Activated naive CD8-positive, alpha-beta T cell treated with anti-CD3 and anti-CD28 coated beads, Interleukin-2, amount 10 ng/mL, durations not matched to agents 7 days and 5 days (primary cell): ENCODE measurements around the gene OR10V1. TPM values are rescaled to one million over a fixed set of nuclear protein-coding genes. Genes with fewer than 3 reads are reported as not detected.

Experiments used
- ATAC-seq: fragments of 150-1000 bp; cut with Tn5 transposase; one replicate; pipeline ENCODE4 v1.10.0; 2021; ENCODE audit warnings: low read depth, moderate library complexity
- POLR2A ChIA-PET: fragments of 350-600 bp; sonication (Branson Sonifier 250); formaldehyde crosslinking; loops from one replicate; lab custom pipeline; 2021; ENCODE audit warnings: antibody characterized with exemption; lab: Charles Lee
- DNase-seq: peaks from one replicate; pipeline ENCODE4 v3.0.0; 2021
- H3K27ac Mint-ChIP-seq: one replicate; pipeline ENCODE4 v1.8.0; 2022; ENCODE audit warnings: mild to moderate bottlenecking, mixed read lengths
- H3K27me3 Mint-ChIP-seq: one replicate; pipeline ENCODE4 v1.8.0; 2022; ENCODE audit warnings: mild to moderate bottlenecking, moderate library complexity, mixed read lengths
- H3K36me3 Mint-ChIP-seq: one replicate; pipeline ENCODE4 v1.8.0; 2021; ENCODE audit warnings: mild to moderate bottlenecking, mixed read lengths
- H3K4me1 Mint-ChIP-seq: one replicate; pipeline ENCODE4 v1.8.0; 2021; ENCODE audit warnings: mixed read lengths
- H3K4me3 Mint-ChIP-seq: one replicate; pipeline ENCODE4 v1.8.0; 2022; ENCODE audit warnings: mild to moderate bottlenecking, moderate library complexity, mixed read lengths
- H3K9me3 Mint-ChIP-seq: one replicate; pipeline ENCODE4 v1.8.0; 2021; ENCODE audit warnings: mixed read lengths
- total RNA-seq, 2 experiments: library from RNA; stranded (reverse); gene quantifications; one replicate each; pipeline ENCODE4 v1.2.3, GENCODE V29; 2021

OR10V1 gene
- total RNA-seq, 2 experiments from 2014 or later = not detected

GRCh38 chr11:59673291-59673690 lies 40.4 kb downstream of the OR10V1 start:
- H3K9me3 Mint-ChIP-seq = no peaks in the 10 kb centered on the region
- no peaks in the 10 kb centered on the region for H3K36me3 Mint-ChIP-seq
- no peak overlapping the region for H3K4me3 Mint-ChIP-seq
- H3K27me3 Mint-ChIP-seq = peaks cover 4% of the 10 kb centered on the region
- DNase-seq (no peak), ATAC-seq (no peak)
- no peak overlapping the region for H3K27ac Mint-ChIP-seq
- peaks cover 7% of the 10 kb centered on the region for H3K4me1 Mint-ChIP-seq
- POLR2A ChIA-PET = no interaction called here

- no peak for ATAC-seq
- Mint-ChIP-seq H3K4me1 (peaks cover 24% of the 10 kb centered on the region), H3K36me3 (peaks cover 8% of the 10 kb centered on the region), H3K4me3 (no peak overlapping the region), H3K9me3 (no peaks in the 10 kb centered on the region), H3K27ac (no peak overlapping the region), H3K27me3 (peaks cover 4% of the 10 kb centered on the region)
- POLR2A ChIA-PET = no interaction called here
- no peak for DNase-seq
Measured at GRCh38 chr11:59671471-59671870, 42.2 kb downstream of the OR10V1 start.

- Mint-ChIP-seq H3K4me3 (peak overlapping the region; percentile 97), H3K36me3 (peaks cover 13% of the 10 kb centered on the region), H3K27ac (peak overlapping the region; percentile 99), H3K4me1 (peaks cover 30% of the 10 kb centered on the region), H3K9me3 (no peaks in the 10 kb centered on the region), H3K27me3 (no peaks in the 10 kb centered on the region)
- no peak for ATAC-seq
- POLR2A ChIA-PET = interaction anchor here (0.6 to 2.7 kb wide), 18 partner anchors 12 to 159 kb away, joined by 3 to 37 read pairs (median 6); partner anchors contain the start of genes MRPL16, OR4D9, OSBP and STX3
- no peak for DNase-seq
Measured at GRCh38 chr11:59669611-59670009, 44.0 kb downstream of the OR10V1 start.

- peaks cover 32% of the 10 kb centered on the region for H3K4me1 Mint-ChIP-seq
- POLR2A ChIA-PET = interaction anchor here (0.6 to 2.7 kb wide), 20 partner anchors 13 to 1091 kb away, joined by 3 to 37 read pairs (median 6); partner anchors contain the start of genes MRPL16, OR4D9, OSBP and STX3
- peak within 1 kb of the TSS; percentile 97 for H3K4me3 Mint-ChIP-seq
- ATAC-seq (peak; percentile 95), DNase-seq (peak; percentile 97)
- peaks cover 13% of the 10 kb centered on the region for H3K36me3 Mint-ChIP-seq
- H3K27ac Mint-ChIP-seq = peak within 1 kb of the TSS; percentile 99
- no peaks in the 10 kb centered on the region for H3K9me3 Mint-ChIP-seq
- H3K27me3 Mint-ChIP-seq = no peaks in the 10 kb centered on the region
Measured at GRCh38 chr11:59668950-59669610, 44.6 kb downstream of the OR10V1 start, which contains the start of gene PATL1. Gene PATL1, minus strand, starts transcription at chr11:59669037. Its CDS starts 142 bp downstream, at chr11:59668895.

GRCh38 chr11:59668188-59668949 lies 45.3 kb downstream of the OR10V1 start:
- POLR2A ChIA-PET = interaction anchor here (0.7 to 2.7 kb wide), 15 partner anchors 43 to 1090 kb away, joined by 3 to 37 read pairs (median 7); partner anchors contain the start of genes MRPL16, OR4D9, OSBP and STX3
- ATAC-seq (peak; percentile 27), DNase-seq (peak; percentile 29)
- Mint-ChIP-seq H3K9me3 (no peaks in the 10 kb centered on the region), H3K4me1 (peaks cover 34% of the 10 kb centered on the region), H3K27me3 (no peaks in the 10 kb centered on the region), H3K27ac (peak overlapping the region; percentile 93), H3K4me3 (peak overlapping the region; percentile 90), H3K36me3 (peaks cover 13% of the 10 kb centered on the region)

- POLR2A ChIA-PET = interaction anchor here (2.7 kb wide), 1 partner anchor 52 kb away, joined by 37 read pairs; the partner anchor contains the start of gene OSBP
- Mint-ChIP-seq H3K4me1 (peaks cover 39% of the 10 kb centered on the region), H3K36me3 (peaks cover 13% of the 10 kb centered on the region)
Measured at GRCh38 chr11:59667812-59668187, 45.8 kb downstream of the OR10V1 start.

GRCh38 chr11:59666969-59667368 lies 46.7 kb downstream of the OR10V1 start:
- Mint-ChIP-seq H3K4me1 (peaks cover 42% of the 10 kb centered on the region), H3K27me3 (no peaks in the 10 kb centered on the region), H3K4me3 (peak overlapping the region; percentile 90), H3K36me3 (peaks cover 13% of the 10 kb centered on the region), H3K9me3 (no peaks in the 10 kb centered on the region), H3K27ac (peak overlapping the region; percentile 93)
- POLR2A ChIA-PET = no interaction called here
- ATAC-seq (no peak), DNase-seq (no peak)

More at GRCh38 chr11:59667812-59668187, 45.8 kb downstream of the OR10V1 start:
- ATAC-seq (no peak), DNase-seq (no peak)
- H3K4me3 Mint-ChIP-seq = peak overlapping the region; percentile 90
- no peaks in the 10 kb centered on the region for H3K27me3 Mint-ChIP-seq
- peak overlapping the region; percentile 93 for H3K27ac Mint-ChIP-seq
- no peaks in the 10 kb centered on the region for H3K9me3 Mint-ChIP-seq

Other genes with a start within 250 kb of the OR10V1 start
- gene OR4D10, start 240.5 kb downstream of the OR10V1 start, total RNA-seq = not detected
- gene OR4D11, start 210.3 kb downstream of the OR10V1 start, total RNA-seq = not detected
- not detected for gene OR4D9, start 202.3 kb downstream of the OR10V1 start, total RNA-seq
- 10 to 100 TPM; 41.6 to 41.8 TPM for gene OSBP, start 98.1 kb downstream of the OR10V1 start, total RNA-seq
- gene PATL1, start 44.8 kb downstream of the OR10V1 start, total RNA-seq = 10 to 100 TPM; 52.9 to 54.1 TPM
- 10 to 100 TPM; 73.7 to 79.2 TPM for gene STX3, start 41.5 kb upstream of the OR10V1 start, total RNA-seq
- 10 to 100 TPM; 67.2 to 70.0 TPM for gene MRPL16, start 96.9 kb upstream of the OR10V1 start, total RNA-seq
- gene CBLIF, start 131.7 kb upstream of the OR10V1 start, total RNA-seq = not detected
- not detected for gene TCN1, start 152.6 kb upstream of the OR10V1 start, total RNA-seq
- not detected for gene OOSP3, start 164.9 kb upstream of the OR10V1 start, total RNA-seq
- gene OOSP1, start 224.6 kb upstream of the OR10V1 start, total RNA-seq = not detected